Prostate gland (tissue), 2 donors: ENCODE results near the gene ELK1.

Source experiments
- CTCF ChIP-seq, 4 experiments: fragments of 200-600 bp in 2 of 4; fragments of 450-650 bp in 2 of 4; sonication (generic) in 2 of 4; IDR thresholded peaks; 1 replicate in 3 of 4; 2 replicates in 1 of 4; pipeline ENCODE4 v1.5.1; 2016 to 2019; ENCODE audit warnings: antibody characterized with exemption in 4 of 4, mild to moderate bottlenecking in 2 of 4, moderate library complexity in 2 of 4
- POLR2A ChIP-seq: fragments of 450-650 bp; IDR thresholded peaks from one replicate; pipeline ENCODE4 v1.6.1; 2016; ENCODE audit warnings: antibody characterized with exemption, mild to moderate bottlenecking
- POLR2AphosphoS5 ChIP-seq: sonication (generic); formaldehyde crosslinking; IDR thresholded peaks from one replicate; pipeline ENCODE4 v1.6.1; 2017; ENCODE audit warnings: antibody characterized with exemption

GRCh38 chrX:47650164-47651042, at the start of gene ELK1:
- peak in 1 of 4 experiments; percentile 8 for TF ChIP-seq CTCF (IDR thresholded peaks at IDR 0.05)
- peak; percentile 76 for TF ChIP-seq POLR2AphosphoS5
- peak; percentile 61 for TF ChIP-seq POLR2A
